ENCODE measurements around the gene CACNB4. TPM values are rescaled to one million over a fixed set of nuclear protein-coding genes. Genes with fewer than 3 reads are reported as not detected.

The CACNB4 gene
- total and polyA plus RNA-seq, 9 of the 15 experiments (the other 6 are each of a cell fraction or from before 2014, with no cell fraction given): 0.01 to 0.20 (median 0.04) TPM; not detected in 1

DNA sequence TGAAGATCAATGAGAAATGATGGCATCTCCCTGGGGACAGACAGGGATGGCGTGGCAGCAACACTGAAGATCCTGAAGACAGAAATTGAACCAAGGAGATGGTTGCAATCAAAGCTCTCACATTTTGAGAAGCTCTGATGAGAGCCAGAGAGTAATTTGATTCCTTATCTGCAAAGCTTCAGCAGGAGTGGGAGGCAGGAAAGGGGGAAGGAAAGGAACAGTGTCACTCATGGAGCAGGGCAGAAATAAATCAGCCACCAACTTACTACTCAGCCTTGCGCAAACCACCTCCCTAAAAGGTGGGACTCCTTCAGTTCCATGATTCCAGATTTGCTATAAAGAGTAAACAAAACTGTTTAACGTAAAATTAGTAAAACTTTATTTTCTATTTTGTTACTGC, 119.2 kb downstream of the CACNB4 start (continued):
- no peak for TF ChIP-seq CBX1 (IDR thresholded peaks at IDR 0.05; ENCODE audit: low read depth)
- TF ChIP-seq RCOR1 (IDR thresholded peaks at IDR 0.05; ENCODE audit: borderline replicate concordance in 1 of 2, low read depth in 2 of 2, low read length in 2 of 2): peak in 1 of 2 experiments; percentile 39; a peak in 1 of 4 replicates
- TF ChIP-seq ETS2 (tag; IDR thresholded peaks at IDR 0.05; ENCODE audit: borderline replicate concordance, poor library complexity, severe bottlenecking): no peak
- TF ChIP-seq ARID1B (IDR thresholded peaks at IDR 0.05): no peak
- TF ChIP-seq MEIS2 (IDR thresholded peaks at IDR 0.05; ENCODE audit: partially characterized antibody): peak; percentile 38
- no peak for TF ChIP-seq TAL1 (IDR thresholded peaks at IDR 0.05)
- no peak for TF ChIP-seq NR0B1 (IDR thresholded peaks at IDR 0.05; ENCODE audit: partially characterized antibody)
- TF ChIP-seq, protein P1, sequence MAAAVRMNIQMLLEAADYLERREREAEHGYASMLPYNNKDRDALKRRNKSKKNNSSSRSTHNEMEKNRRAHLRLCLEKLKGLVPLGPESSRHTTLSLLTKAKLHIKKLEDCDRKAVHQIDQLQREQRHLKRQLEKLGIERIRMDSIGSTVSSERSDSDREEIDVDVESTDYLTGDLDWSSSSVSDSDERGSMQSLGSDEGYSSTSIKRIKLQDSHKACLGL (CRISPR knock-in tag; IDR thresholded peaks at IDR 0.05; ENCODE audit: borderline replicate concordance, poor library complexity, severe bottlenecking): no peak
- TF ChIP-seq NCOR1 (IDR thresholded peaks at IDR 0.05): no peak
- TF ChIP-seq CEBPG (CRISPR knock-in tag; IDR thresholded peaks at IDR 0.05): no peak
- TF ChIP-seq CEBPG (tag; conservative IDR thresholded peaks at IDR 0.05 in 1 of 2, IDR thresholded peaks at IDR 0.05 in 1 of 2): peak; percentile 52 to 54
- TF ChIP-seq, protein P2, sequence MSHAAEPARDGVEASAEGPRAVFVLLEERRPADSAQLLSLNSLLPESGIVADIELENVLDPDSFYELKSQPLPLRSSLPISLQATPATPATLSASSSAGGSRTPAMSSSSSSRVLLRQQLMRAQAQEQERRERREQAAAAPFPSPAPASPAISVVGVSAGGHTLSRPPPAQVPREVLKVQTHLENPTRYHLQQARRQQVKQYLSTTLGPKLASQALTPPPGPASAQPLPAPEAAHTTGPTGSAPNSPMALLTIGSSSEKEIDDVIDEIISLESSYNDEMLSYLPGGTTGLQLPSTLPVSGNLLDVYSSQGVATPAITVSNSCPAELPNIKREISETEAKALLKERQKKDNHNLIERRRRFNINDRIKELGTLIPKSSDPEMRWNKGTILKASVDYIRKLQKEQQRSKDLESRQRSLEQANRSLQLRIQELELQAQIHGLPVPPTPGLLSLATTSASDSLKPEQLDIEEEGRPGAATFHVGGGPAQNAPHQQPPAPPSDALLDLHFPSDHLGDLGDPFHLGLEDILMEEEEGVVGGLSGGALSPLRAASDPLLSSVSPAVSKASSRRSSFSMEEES (CRISPR knock-in tag; IDR thresholded peaks at IDR 0.05): no peak
- no peak for TF ChIP-seq THRA (IDR thresholded peaks at IDR 0.05)
- TF ChIP-seq SMAD4 (CRISPR knock-in tag; conservative IDR thresholded peaks at IDR 0.05): no peak
- no peak for TF ChIP-seq HMBOX1 (IDR thresholded peaks at IDR 0.05)
- TF ChIP-seq FOXM1 (IDR thresholded peaks at IDR 0.05; ENCODE audit: low read depth): no peak
- TF ChIP-seq FOXM1 (CRISPR knock-in tag; IDR thresholded peaks at IDR 0.05; ENCODE audit: low read depth): no peak

Data from K562 (cell line).